ENCODE data around the gene TANC1. TPM values are rescaled to one million over a fixed set of nuclear protein-coding genes. Genes with fewer than 3 reads are reported as not detected.

TANC1 gene
- total and polyA plus RNA-seq, 2 of the 4 experiments (the other 2 are of a cell fraction) = 10.2 to 12.9 TPM

GRCh38 chr2:159199761-159200465 lies 231.5 kb downstream of the TANC1 start:
- Histone ChIP-seq H3K4ac (ENCODE audit: low read depth, low read length) (no peak overlapping the region), H3K4me2 (ENCODE audit: low read depth, low read length) (no peak overlapping the region), H3K79me1 (ENCODE audit: low read depth in 1 of 2, low read length in 2 of 2) (peaks cover 0 to 15% of the 10 kb centered on the region in 2 experiments; a peak in 2 of 4 replicates), H4K91ac (ENCODE audit: insufficient read depth, low read depth, low read length) (no peak overlapping the region), H2BK15ac (ENCODE audit: low read depth, low read length) (no peak overlapping the region), H4K8ac (ENCODE audit: low read depth in 2 of 2, low read length in 2 of 2) (no peak overlapping the region), H3K9me1 (ENCODE audit: insufficient read depth, low read length) (peaks cover 31% of the 10 kb centered on the region), H3K56ac (ENCODE audit: extremely low read depth, insufficient read depth, low read length) (no peak overlapping the region), H3K14ac (replicated peaks; ENCODE audit: low read depth, low read length) (peak overlapping the region; percentile 39; the same call in 1 of the 2 replicates), H2BK5ac (ENCODE audit: low read depth, low read length, poor library complexity, severe bottlenecking) (no peak overlapping the region), H2BK20ac (ENCODE audit: low read depth, low read length) (no peak overlapping the region), H3K9ac (ENCODE audit: low read depth, low read length) (no peak overlapping the region), H2BK120ac (ENCODE audit: low read depth, low read length) (no peak overlapping the region), H2AK9ac (replicated peaks; ENCODE audit: low read depth, low read length, poor library complexity) (no peak overlapping the region), H4K5ac (ENCODE audit: low read depth, low read length) (no peak overlapping the region), H2AK5ac (ENCODE audit: low read depth, low read length) (no peak overlapping the region), H3K18ac (ENCODE audit: low read depth, low read length) (no peak overlapping the region), H3K27ac (ENCODE audit: insufficient read depth, low read length) (no peak overlapping the region), H3K23ac (ENCODE audit: low read depth, low read length) (no peak overlapping the region), H3K36me3 (ENCODE audit: control insufficient read depth, insufficient read depth, low read length) (peaks cover 24% of the 10 kb centered on the region), H3K4me3 (ENCODE audit: insufficient read depth, low read depth, low read length) (no peak overlapping the region), H4K20me1 (ENCODE audit: insufficient read depth, low read length) (peaks cover 8% of the 10 kb centered on the region; the same call in 1 of the 2 replicates), H3K4me1 (ENCODE audit: control insufficient read depth, insufficient read depth, low read length) (peaks cover 13% of the 10 kb centered on the region), H3K9me3 (ENCODE audit: control insufficient read depth, insufficient read depth, low read length) (no peaks in the 10 kb centered on the region), H2AFZ (replicated peaks; ENCODE audit: low read length, poor library complexity) (no peak overlapping the region), H3K27me3 (ENCODE audit: control insufficient read depth, insufficient read depth, low read length) (no peaks in the 10 kb centered on the region)
- BruUV-seq (replicated peaks) = no TSS peak
- no peak for TF ChIP-seq RCOR1 (IDR thresholded peaks at IDR 0.05; ENCODE audit: insufficient replicate concordance, low read length)
- TF ChIP-seq MXI1 (IDR thresholded peaks at IDR 0.05; ENCODE audit: borderline replicate concordance, low read depth, low read length) = no peak
- no peak for TF ChIP-seq BHLHE40 (IDR thresholded peaks at IDR 0.05; ENCODE audit: low read depth, low read length)
- TF ChIP-seq CEBPB (IDR thresholded peaks at IDR 0.05; ENCODE audit: low read depth, low read length) = no peak
- TF ChIP-seq MAFK (IDR thresholded peaks at IDR 0.05; ENCODE audit: low read depth, low read length) = no peak
- WGBS, 2 experiments (ENCODE audit: extremely low coverage in 2 of 2, insufficient read length in 1 of 2) = no CpG with 5 or more reads among the region's 4 CpGs
- ATAC-seq (ENCODE audit: low read depth) (no peak), DNase-seq (peak; percentile 39)
- intact Hi-C loops (cut with micrococcal nuclease) (loop anchor here (10.0 kb wide), 1 partner anchor 515 kb away; the partner anchor contains the start of gene MARCHF7), in situ Hi-C loops (cut with MboI; ENCODE audit: low sequenced_read_pairs) (no loop called here), dilution Hi-C loops (cut with HindIII; ENCODE audit: low sequenced_read_pairs, unreplicated experiment) (no loop called here)
- ChIA-PET CTCF (no interaction called here), POLR2A (ENCODE audit: unreplicated experiment) (no interaction called here)

Measured in IMR-90 (cell line).